Measurements from ENCODE around the gene ATP2A1.

ATP2A1 gene

GRCh38 chr16:28844226-28844885 lies 33.9 kb upstream of the ATP2A1 start:
- H3K4me3 ChIP-seq (ENCODE audit: low read depth, low read length) = no peak overlapping the region

GRCh38 chr16:28845293-28845692 lies 33.0 kb upstream of the ATP2A1 start:
- no peak for TF ChIP-seq CTCF (IDR thresholded peaks at IDR 0.05)
- peak overlapping the region; percentile 82 for H3K4me3 ChIP-seq (ENCODE audit: low read depth, low read length)
- H3K9ac ChIP-seq = no peak overlapping the region
- H3K4me2 ChIP-seq (ENCODE audit: low read length) = peak overlapping the region; percentile 92
- no peaks in the 10 kb centered on the region for H3K36me3 ChIP-seq (ENCODE audit: control insufficient read depth, insufficient read depth, low read length)
- H2AFZ ChIP-seq = peak overlapping the region; percentile 99
- H3K27ac ChIP-seq = no peak overlapping the region
- H3K27me3 ChIP-seq (ENCODE audit: control insufficient read depth, insufficient read depth, low read length) = no peaks in the 10 kb centered on the region
- no peaks in the 10 kb centered on the region for H3K9me3 ChIP-seq (ENCODE audit: control insufficient read depth, low read length)
- H3K4me1 ChIP-seq = peaks cover 12% of the 10 kb centered on the region
- H3K79me2 ChIP-seq = peaks cover 12% of the 10 kb centered on the region

More at GRCh38 chr16:28844226-28844885, 33.9 kb upstream of the ATP2A1 start:
- H3K4me1 ChIP-seq = peaks cover 12% of the 10 kb centered on the region
- H3K9me3 ChIP-seq (ENCODE audit: control insufficient read depth, low read length) = no peaks in the 10 kb centered on the region
- H2AFZ ChIP-seq = no peak overlapping the region
- H3K9ac ChIP-seq = no peak overlapping the region
- H3K27ac ChIP-seq = no peak overlapping the region
- peaks cover 12% of the 10 kb centered on the region for H3K79me2 ChIP-seq
- no peak overlapping the region for H3K4me2 ChIP-seq (ENCODE audit: low read length)
- no peaks in the 10 kb centered on the region for H3K27me3 ChIP-seq (ENCODE audit: control insufficient read depth, insufficient read depth, low read length)
- no peak for TF ChIP-seq CTCF (IDR thresholded peaks at IDR 0.05)
- H3K36me3 ChIP-seq (ENCODE audit: control insufficient read depth, insufficient read depth, low read length) = no peaks in the 10 kb centered on the region

- no peaks in the 10 kb centered on the region for H3K9me3 ChIP-seq (ENCODE audit: control insufficient read depth, low read length)
- peak overlapping the region; percentile 58 for H3K9ac ChIP-seq
- H3K27ac ChIP-seq = peak overlapping the region; percentile 72
- TF ChIP-seq CTCF (IDR thresholded peaks at IDR 0.05) = no peak
- no peaks in the 10 kb centered on the region for H3K36me3 ChIP-seq (ENCODE audit: control insufficient read depth, insufficient read depth, low read length)
- H3K4me1 ChIP-seq = peaks cover 12% of the 10 kb centered on the region
- peak overlapping the region; percentile 92 for H3K4me2 ChIP-seq (ENCODE audit: low read length)
- peak overlapping the region; percentile 99 for H2AFZ ChIP-seq
- peak overlapping the region; percentile 82 for H3K4me3 ChIP-seq (ENCODE audit: low read depth, low read length)
- H3K27me3 ChIP-seq (ENCODE audit: control insufficient read depth, insufficient read depth, low read length) = no peaks in the 10 kb centered on the region
- H3K79me2 ChIP-seq = peaks cover 12% of the 10 kb centered on the region
These were observed 32.6 kb upstream of the ATP2A1 start for GRCh38 chr16:28845761-28846079.

GRCh38 chr16:28846080-28846932 lies 32.0 kb upstream of the ATP2A1 start, which contains the start of gene TUFM:
TUFM (minus strand) TSS chr16:28846348; CDS start chr16:28846269, 79 bp downstream.
- Histone ChIP-seq H3K4me1 (peaks cover 12% of the 10 kb centered on the region), H3K9ac (peak within 1 kb of the TSS; percentile 84), H3K4me3 (ENCODE audit: low read depth, low read length) (peak within 1 kb of the TSS; percentile 82), H3K27ac (peak within 1 kb of the TSS; percentile 79), H3K9me3 (ENCODE audit: control insufficient read depth, low read length) (no peaks in the 10 kb centered on the region), H2AFZ (peak within 1 kb of the TSS; percentile 99), H3K4me2 (ENCODE audit: low read length) (peak within 1 kb of the TSS; percentile 96), H3K79me2 (peaks cover 12% of the 10 kb centered on the region), H3K36me3 (ENCODE audit: control insufficient read depth, insufficient read depth, low read length) (no peaks in the 10 kb centered on the region), H3K27me3 (ENCODE audit: control insufficient read depth, insufficient read depth, low read length) (no peaks in the 10 kb centered on the region)
- TF ChIP-seq CTCF (IDR thresholded peaks at IDR 0.05) = peak; percentile 86
